Lower lobe of right lung (tissue), 2 donors: Measurements from ENCODE around the gene SMCO3. TPM values are rescaled to one million over a fixed set of nuclear protein-coding genes. Genes with fewer than 3 reads are reported as not detected.
A peak's percentile ranks its signal among the peaks of the same experiment; 100 is the strongest.

Experiments
- ATAC-seq, 2 donors: fragments of 200-7000 bp; cut with Tn5 transposase; one replicate each; pipeline ENCODE4 v1.9.1; 2020 to 2022; ENCODE audit warnings: mild to moderate bottlenecking in 2 of 2, moderate library complexity in 2 of 2
- DNase-seq: peaks from one replicate; pipeline ENCODE4 v3.0.0-alpha.2; 2020
- H3K27ac ChIP-seq: fragments of 200-600 bp; one replicate; pipeline ENCODE4 v1.8.0; 2022
- H3K27me3 ChIP-seq: fragments of 200-600 bp; one replicate; pipeline ENCODE4 v1.8.0; 2022; ENCODE audit warnings: low read depth
- H3K36me3 ChIP-seq: fragments of 200-600 bp; one replicate; pipeline ENCODE4 v1.8.0; 2022; ENCODE audit warnings: mild to moderate bottlenecking
- H3K4me1 ChIP-seq: fragments of 200-600 bp; one replicate; pipeline ENCODE4 v1.8.0; 2022
- H3K4me3 ChIP-seq: fragments of 200-600 bp; one replicate; pipeline ENCODE4 v1.8.0; 2022; ENCODE audit warnings: mild to moderate bottlenecking
- H3K9me3 ChIP-seq: fragments of 200-600 bp; one replicate; pipeline ENCODE4 v1.8.0; 2022
- CTCF ChIP-seq: fragments of 200-600 bp; IDR thresholded peaks from one replicate; pipeline ENCODE4 v1.8.0; 2022; ENCODE audit warnings: antibody characterized with exemption, mild to moderate bottlenecking
- intact Hi-C: fragments of 100-400 bp; cut with DNase I; formaldehyde crosslinking; loops from one replicate; pipeline ENCODE4 v1.11.0; 2022
- total RNA-seq: library from RNA; stranded (reverse); fragmentation: NEBNext Ultra II Directional; extraction: Animal tissue kit (Norgen Biotek cat#: 25700); gene quantifications from one replicate; pipeline ENCODE4 v1.2.1, GENCODE V29; 2021
- donor health status: DM: no; HTN: yes; CAD: no; lungs with severe emphysema.

SMCO3 gene
- total RNA-seq, 1 donor from 2014 or later: 0.68 TPM

GRCh38 chr12:14781563-14781962, 32.4 kb downstream of the SMCO3 start:
- intact Hi-C loops: no loop called here
- peaks cover 4% of the 10 kb centered on the region for H3K4me1 ChIP-seq

DNA sequence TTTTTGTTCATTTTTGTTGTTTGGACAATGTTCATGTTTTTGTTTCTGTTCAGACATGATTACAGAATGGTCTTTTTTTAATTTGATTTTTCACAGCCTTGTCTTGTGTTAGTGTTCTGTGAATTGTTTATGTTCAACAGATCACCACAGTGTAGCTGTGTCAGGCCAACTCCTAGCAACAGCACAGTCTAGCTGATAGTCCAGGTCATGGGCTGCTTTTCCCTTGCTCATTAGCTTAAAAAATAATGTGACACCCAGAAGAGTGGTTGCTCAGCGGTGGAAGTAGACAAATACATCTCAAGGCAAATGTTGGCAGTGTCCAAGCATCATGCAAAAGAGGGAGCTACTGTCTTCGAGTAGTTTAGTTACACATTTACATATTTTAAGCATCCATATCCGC, 33.1 kb downstream of the SMCO3 start:
- peaks cover 21% of the 10 kb centered on the region for H3K36me3 ChIP-seq
- no peak for DNase-seq
- H3K27ac ChIP-seq: no peak overlapping the region
- intact Hi-C loops: no loop called here
- no peak overlapping the region for H3K4me3 ChIP-seq
- peaks cover 11% of the 10 kb centered on the region for H3K4me1 ChIP-seq
- H3K27me3 ChIP-seq: no peaks in the 10 kb centered on the region
- no peak for ATAC-seq
- TF ChIP-seq CTCF: no peak
- no peaks in the 10 kb centered on the region for H3K9me3 ChIP-seq

More at GRCh38 chr12:14781563-14781962, 32.4 kb downstream of the SMCO3 start:
- DNase-seq: no peak
- Histone ChIP-seq H3K27me3 (no peaks in the 10 kb centered on the region), H3K36me3 (peaks cover 28% of the 10 kb centered on the region), H3K9me3 (no peaks in the 10 kb centered on the region), H3K4me3 (no peak overlapping the region), H3K27ac (no peak overlapping the region)
- ATAC-seq: no peak
- TF ChIP-seq CTCF: no peak

- Histone ChIP-seq H3K36me3 (peaks cover 10% of the 10 kb centered on the region), H3K27me3 (no peaks in the 10 kb centered on the region), H3K27ac (no peak overlapping the region), H3K9me3 (no peaks in the 10 kb centered on the region), H3K4me3 (no peak overlapping the region), H3K4me1 (peaks cover 12% of the 10 kb centered on the region)
- DNase-seq (no peak), ATAC-seq (no peak)
- intact Hi-C loops: no loop called here
- no peak for TF ChIP-seq CTCF
Measured at GRCh38 chr12:14779834-14780233, 34.1 kb downstream of the SMCO3 start.

DNA sequence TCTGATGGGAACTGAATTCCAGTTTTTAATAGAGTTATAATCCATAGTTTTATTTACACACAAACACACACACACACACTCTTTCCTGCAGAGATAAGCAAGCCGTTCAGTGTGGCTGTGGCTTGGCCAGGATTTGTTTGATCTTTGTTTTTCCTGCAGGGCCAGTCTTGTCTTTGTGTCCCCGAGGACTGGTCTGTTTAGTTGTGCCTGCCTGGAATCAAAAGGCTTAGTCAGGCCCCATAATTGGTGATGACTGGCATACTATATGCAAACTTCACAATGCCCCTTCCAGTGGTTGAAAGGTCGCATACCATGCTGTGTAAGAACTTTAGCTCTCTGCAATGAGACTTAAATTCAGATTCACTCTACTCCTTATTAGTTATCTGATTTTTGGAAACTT, 36.7 kb downstream of the SMCO3 start:
- DNase-seq (no peak), ATAC-seq (no peak)
- TF ChIP-seq CTCF: no peak
- Histone ChIP-seq H3K36me3 (no peaks in the 10 kb centered on the region), H3K27me3 (no peaks in the 10 kb centered on the region), H3K9me3 (no peaks in the 10 kb centered on the region), H3K4me1 (peaks cover 12% of the 10 kb centered on the region), H3K27ac (no peak overlapping the region), H3K4me3 (no peak overlapping the region)
- intact Hi-C loops: no loop called here

DNA sequence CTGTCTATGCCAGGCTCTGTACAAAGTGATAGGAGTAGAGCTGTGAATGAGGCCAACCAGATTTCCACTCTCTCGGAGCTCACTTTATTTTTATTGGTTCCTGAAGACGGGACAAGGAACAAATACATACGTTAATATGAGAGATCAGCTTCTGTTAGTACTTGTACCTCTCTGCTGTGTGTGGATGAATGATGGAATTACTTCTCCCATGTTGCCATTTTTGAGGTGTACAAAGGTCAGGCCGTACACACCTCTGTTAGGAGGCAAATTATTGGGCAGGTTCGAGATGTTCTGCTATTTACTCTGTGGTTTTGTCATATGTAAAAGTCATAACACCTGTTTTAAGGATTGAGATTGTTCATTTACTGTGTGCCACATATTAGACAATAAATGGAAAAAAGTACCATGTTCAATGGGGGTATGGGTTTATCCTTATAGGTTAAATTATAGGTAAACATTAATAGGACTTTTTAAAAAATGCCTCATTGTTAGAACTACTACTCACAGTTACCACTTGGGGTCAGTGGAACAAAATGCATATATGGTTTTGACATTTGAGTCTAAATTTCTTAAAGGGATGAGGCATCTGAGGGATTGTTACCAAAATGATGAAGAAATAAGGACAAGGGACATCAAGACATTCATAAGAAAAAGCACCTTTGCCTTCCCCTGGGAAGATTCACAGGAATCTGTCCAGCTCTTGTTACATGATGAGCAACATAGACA, 37.6 kb downstream of the SMCO3 start:
- H3K9me3 ChIP-seq: no peaks in the 10 kb centered on the region
- H3K36me3 ChIP-seq: no peaks in the 10 kb centered on the region
- ATAC-seq: no peak
- H3K4me1 ChIP-seq: peaks cover 20% of the 10 kb centered on the region
- H3K4me3 ChIP-seq: peak overlapping the region; percentile 75
- peak overlapping the region; percentile 97 for H3K27ac ChIP-seq
- no peak for TF ChIP-seq CTCF
- no peaks in the 10 kb centered on the region for H3K27me3 ChIP-seq
- DNase-seq: no peak
- intact Hi-C loops: no loop called here
